ENCODE data around the gene RAD9B.

Gene RAD9B

DNA sequence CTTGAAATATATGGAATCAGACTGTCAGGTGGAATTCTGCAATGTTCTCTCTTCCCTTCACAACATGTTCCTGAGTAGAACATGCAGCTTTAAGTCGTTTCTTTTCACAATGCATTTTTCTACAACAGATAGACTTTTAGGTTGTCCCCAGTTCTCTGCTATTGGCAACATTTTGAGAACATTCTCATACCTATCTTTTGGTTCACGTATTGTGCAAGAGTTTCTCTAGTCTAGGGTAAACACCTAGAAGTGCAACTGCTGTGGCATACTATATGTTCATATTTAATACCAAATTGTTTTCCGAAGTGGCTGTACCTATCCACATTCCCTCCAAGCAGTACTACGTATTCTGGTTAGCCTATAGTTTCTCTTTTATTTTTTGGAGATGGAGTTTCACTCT lies 48.9 kb downstream of the RAD9B start:
- DNase-seq (ENCODE audit: low read depth in 1 of 2, low spot score in 1 of 2), result no peak

All from stimulated activated CD4-positive, alpha-beta T cell treated with anti-CD3 and anti-CD28 coated beads, Interleukin-15, amount 100 ng/mL, for 1 hour (primary cell).